HG02588 (cell line): ENCODE data around the gene PRDM12.

Experiments
- ATAC-seq: cut with Tn5 transposase; IDR thresholded peaks from one replicate; pipeline ENCODE4 v1.9.1; 2021; ENCODE audit warnings: mild to moderate bottlenecking, moderate library complexity; ENCODE audit not compliant: unreplicated experiment

The PRDM12 gene

GRCh38 chr9:130687615-130688014 lies 23.2 kb downstream of the PRDM12 start:
- ATAC-seq = no peak

- ATAC-seq = no peak
Observed at GRCh38 chr9:130688072-130688471, 23.7 kb downstream of the PRDM12 start.

- ATAC-seq = no peak
Observed at GRCh38 chr9:130689572-130689936, 25.2 kb downstream of the PRDM12 start.

GRCh38 chr9:130689937-130690700 lies 25.7 kb downstream of the PRDM12 start:
- ATAC-seq = no peak

GRCh38 chr9:130692321-130692720 lies 27.9 kb downstream of the PRDM12 start:
- ATAC-seq = no peak

GRCh38 chr9:130693101-130693425 lies 28.7 kb downstream of the PRDM12 start:
- no peak for ATAC-seq

GRCh38 chr9:130693426-130694191 lies 29.2 kb downstream of the PRDM12 start, which contains the start of gene EXOSC2:
Gene EXOSC2, plus strand, starts transcription at chr9:130693780. Its CDS starts 12 bp downstream, at chr9:130693792.
- ATAC-seq = peak; percentile 89

- ATAC-seq = no peak
Observed at GRCh38 chr9:130694205-130694604, 29.8 kb downstream of the PRDM12 start.

GRCh38 chr9:130696139-130696650 lies 31.8 kb downstream of the PRDM12 start:
- no peak for ATAC-seq

- no peak for ATAC-seq
Observed at GRCh38 chr9:130696996-130697395, 32.6 kb downstream of the PRDM12 start.

- no peak for ATAC-seq
Observed at GRCh38 chr9:130698514-130698913, 34.1 kb downstream of the PRDM12 start.

GRCh38 chr9:130699047-130699446 lies 34.7 kb downstream of the PRDM12 start:
- ATAC-seq = no peak

- no peak for ATAC-seq
Observed at GRCh38 chr9:130701059-130702022, 36.9 kb downstream of the PRDM12 start.

- no peak for ATAC-seq
Observed at GRCh38 chr9:130703501-130703900, 39.1 kb downstream of the PRDM12 start.

GRCh38 chr9:130707225-130707976 lies 43.0 kb downstream of the PRDM12 start:
- no peak for ATAC-seq

- no peak for ATAC-seq
Observed at GRCh38 chr9:130710822-130711352, 46.5 kb downstream of the PRDM12 start.

- no peak for ATAC-seq
Observed at GRCh38 chr9:130711469-130711868, 47.1 kb downstream of the PRDM12 start.

- peak; percentile 95 for ATAC-seq
Observed at GRCh38 chr9:130712564-130713285, 48.3 kb downstream of the PRDM12 start.

- ATAC-seq = no peak
Observed at GRCh38 chr9:130713286-130713960, 49.0 kb downstream of the PRDM12 start.
